IPS DF 4.7 (cell line): Measurements from ENCODE around the gene TSEN34.
"Not testable (repeated sequence)": the region's sequence is repeated elsewhere in the genome, so short reads cannot be mapped to it uniquely, and the experiment has no call there.

Experiments used
- DNase-seq: peaks from one replicate; pipeline ENCODE4 v3.0.0-alpha.2; 2013; ENCODE audit warnings: low spot score; ENCODE audit errors: extremely low read depth

TSEN34 gene

DNA sequence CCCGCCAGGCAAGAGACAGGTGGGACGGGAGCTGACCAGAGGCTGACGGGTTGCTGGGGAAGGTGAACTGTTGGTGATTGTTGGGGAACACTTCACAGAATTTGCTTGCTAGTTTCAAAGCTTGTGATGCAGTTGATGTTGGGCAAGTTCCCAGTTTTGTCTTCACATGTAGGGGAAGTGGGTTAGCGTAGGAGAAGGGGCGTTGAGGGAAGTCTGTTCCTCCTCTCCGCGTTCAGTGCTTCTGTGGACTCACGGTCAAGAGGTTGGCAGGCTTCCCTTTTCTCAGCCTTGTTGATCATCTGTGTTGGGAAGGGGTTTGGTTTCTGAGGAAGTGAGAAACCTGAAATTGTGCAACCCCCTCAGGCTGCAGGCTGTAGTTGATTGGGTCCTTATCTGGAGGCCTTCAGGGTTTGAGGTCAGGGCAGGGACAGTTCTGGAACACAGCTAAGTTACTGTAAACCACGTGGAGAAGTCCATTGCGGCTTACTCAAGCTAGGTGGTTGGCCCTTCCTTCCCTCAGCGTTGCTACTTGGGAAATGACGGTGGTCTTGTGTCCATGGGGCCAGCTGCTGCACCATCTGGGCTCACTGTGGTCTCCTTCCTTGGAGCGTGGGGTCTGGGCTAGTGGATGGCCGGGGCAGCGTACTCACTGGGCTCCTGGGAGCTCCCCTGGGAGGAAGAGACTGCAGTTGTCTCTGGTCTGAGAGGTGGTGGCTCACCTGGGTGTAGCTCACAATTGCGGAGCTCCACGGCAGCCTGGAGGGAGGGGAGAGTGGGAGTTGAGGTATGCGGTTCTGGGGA is 17.1 kb downstream of the TSEN34 start:
- DNase-seq = no peak

DNA sequence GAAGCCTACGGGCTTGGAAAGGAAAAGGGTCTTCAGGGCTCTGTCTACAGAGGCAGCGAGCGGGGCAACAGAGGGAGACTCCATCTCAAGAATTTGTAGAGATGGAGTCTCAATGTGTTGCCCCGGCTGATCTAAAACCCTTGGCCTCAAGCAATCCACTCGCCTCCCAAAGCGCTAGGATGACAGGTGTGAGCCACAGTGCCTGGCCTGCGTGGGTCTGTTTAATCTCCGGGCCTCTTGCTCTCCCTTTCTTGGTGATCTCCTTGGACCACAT is 17.6 kb downstream of the TSEN34 start:
- DNase-seq = no peak

DNA sequence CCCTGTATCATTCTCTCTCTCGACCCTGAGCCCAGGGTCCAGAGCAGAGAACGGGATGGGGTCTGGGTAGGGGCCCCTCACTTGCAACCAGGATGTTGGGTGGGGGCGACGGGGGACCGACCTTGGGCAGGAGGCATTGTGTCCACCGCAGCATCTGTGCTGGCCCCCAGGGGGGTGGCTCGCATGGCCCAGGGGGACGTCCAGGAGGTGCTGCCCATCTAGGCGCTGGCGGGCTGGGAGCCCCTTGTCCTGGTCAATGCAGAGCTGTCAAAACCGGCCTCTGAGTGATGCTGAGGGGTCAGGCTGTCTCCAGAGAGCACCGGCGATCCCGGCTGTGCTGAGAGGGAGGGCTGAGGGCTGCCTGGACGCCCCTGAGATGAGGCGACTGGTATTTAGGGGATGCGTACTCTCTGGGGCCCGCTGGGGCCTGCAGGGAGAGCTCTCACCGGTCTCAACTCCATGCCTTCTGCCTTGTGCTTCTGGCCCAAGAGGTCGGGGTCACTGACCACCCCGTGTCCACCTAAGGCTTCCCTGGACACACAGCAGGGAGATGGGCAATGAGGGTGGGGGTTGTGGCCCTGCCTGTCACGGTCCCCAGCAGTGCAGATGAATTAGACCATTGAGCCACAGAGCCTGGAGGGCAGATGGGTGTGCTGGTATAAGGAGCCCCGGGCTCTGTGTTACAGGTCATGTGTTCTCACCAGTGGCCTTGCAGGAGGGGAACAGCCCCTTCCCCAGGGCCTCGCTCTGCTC is 18.1 kb downstream of the TSEN34 start:
- no peak for DNase-seq

DNA sequence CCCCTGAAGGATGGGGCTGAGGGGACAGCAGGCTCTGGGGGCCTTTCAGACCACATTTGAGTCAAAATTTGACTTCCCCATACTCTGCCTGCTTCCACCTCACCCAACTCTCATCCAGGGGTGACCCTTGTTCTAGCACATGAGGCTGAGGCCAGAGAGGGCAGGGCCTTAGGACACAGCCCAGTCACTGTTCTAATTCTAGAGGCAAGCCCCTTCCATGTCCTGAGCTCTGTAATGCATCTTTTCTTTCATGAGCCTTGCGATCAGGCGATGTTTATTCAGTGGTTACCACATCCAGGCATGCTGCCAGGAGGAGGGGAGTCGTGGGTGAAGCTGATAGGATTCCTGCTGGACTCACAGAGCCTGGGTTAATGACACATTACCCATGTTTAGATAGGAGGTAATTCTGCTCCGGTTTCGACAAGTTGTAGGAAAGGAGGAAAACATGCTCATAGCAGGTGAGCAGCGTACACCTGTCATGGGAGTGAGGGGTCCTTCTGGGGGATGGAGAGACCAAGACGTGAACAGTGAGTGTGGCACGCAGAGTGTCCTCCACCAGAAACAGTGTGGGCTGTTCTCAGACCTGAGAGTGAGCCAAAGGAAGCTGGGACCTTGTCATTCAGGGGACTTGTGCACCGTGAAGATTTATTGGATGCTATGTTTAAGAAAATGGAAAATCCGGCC is 18.8 kb downstream of the TSEN34 start:
- DNase-seq = no peak

DNA sequence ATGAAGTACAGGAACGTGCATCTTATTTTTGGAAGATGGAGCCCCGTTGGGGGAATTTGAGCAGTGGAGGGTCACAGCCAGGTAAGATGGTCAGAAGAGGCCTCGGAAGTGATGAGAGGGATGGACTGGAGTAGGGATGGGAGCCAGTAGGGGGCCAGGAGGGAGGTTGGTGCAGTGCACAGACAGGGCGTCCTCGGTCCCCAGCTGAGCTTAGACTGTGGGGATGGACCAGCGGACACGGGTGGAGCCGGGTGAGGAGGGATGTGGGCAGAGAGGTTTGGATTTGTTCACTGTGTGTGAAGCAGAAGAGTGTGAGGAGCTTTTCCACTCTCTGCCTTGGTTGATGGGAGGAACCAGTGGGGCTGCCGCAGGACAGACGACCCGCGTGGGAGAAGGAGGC is 20.1 kb downstream of the TSEN34 start:
- no peak for DNase-seq

DNA sequence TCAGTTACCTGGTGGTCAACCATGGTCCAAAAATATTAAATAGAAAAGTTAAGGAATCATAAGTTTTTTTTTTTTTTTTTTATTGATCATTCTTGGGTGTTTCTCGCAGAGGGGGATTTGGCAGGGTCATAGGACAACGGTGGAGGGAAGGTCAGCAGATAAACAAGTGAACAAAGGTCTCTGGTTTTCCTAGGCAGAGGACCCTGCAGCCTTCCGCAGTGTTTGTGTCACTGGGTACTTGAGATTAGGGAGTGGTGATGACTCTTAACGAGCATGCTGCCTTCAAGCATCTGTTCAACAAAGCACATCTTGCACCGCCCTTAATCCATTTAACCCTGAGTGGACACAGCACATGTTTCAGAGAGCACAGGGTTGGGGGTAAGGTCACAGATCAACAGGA is 23.1 kb downstream of the TSEN34 start:
- DNase-seq = not testable (repeated sequence)

DNA sequence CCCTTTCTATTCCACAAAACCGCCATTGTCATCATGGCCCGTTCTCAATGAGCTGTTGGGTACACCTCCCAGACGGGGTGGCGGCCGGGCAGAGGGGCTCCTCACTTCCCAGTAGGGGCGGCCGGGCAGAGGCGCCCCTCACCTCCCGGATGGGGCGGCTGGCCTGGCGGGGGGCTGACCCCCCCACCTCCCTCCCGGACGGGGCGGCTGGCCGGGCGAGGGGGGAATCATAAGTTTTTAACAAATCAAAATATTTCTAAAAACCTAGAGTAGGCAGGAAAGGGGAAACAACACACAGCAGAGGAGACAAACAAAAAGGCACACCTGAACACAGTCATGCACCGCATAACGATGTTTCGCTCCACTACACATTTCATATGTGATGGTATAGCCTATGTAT is 23.6 kb downstream of the TSEN34 start:
- not testable (repeated sequence) for DNase-seq

DNA sequence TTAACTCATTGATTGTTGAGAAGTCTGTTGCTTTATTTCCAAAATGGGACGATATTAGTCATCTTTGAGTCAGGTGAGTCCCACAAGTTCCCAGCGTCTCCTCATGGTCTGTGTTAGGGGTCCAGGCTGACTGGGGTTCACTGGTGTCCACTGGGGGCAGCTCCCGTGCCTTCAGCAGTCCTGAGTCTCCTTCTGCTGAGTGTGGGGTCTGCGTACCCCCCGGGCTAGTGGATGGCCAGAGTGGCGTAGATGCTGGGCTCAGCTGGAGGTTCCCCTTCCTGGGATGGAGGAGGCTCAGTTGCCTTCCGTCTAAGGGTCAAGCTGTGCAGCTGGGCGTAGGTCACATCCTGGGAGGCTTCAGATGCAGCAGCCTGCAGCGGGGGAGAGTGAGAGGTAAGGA is 25.8 kb downstream of the TSEN34 start:
- DNase-seq = no peak

DNA sequence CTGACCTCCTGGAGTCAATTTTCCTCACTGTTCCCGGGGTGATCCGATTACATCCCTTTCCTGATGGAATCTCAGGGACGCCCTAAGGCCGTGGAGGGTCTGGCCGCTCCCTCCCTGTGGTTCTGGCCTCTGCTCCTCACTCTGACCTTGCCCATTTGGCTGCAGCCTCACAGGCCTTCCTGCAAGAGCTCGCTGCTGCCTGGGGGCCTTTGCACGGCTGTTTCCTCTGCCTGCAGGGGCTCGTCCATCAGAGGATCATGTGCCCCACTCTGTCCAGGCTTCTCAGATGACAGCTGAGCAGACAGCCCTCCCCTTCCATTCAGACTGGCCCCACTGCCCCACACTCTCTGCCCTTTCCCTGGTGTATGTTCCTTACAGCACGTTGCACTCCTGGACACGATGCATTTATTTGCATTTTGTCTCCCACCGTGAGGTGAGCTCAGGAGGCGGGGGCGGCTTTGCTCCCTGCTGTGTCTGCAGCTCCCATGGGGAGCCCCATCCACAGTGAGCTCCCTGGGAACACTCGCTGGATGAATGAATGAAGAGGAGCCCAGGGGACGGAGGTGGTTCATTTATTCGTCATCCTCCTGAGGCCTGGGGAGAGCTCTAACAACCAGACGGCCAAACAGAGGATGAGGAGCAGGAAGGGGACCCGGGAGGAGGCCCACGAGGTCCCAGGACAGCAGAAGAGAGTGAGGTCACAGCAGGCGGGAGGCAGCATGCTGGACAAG is 26.6 kb downstream of the TSEN34 start:
- DNase-seq = not testable (repeated sequence)

DNA sequence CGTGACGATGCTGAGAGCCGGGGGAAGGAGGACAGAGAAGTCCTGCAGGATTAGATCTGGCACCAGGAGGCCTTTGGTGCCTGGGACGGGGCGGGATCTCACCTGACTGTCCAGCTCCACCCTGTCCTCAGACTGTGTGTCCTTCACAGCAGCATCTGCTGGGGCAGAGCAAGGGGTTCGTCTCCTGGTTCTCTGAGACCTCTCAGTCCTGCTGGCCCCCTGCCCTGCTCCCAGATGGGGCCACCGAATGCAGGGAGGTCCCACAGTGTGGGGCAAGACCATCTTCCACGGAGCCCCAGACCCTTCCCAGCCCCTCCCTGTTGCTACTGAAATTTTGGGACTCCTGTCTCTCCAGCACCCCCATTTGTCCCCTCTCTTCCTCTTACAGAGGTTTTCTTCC is 27.2 kb downstream of the TSEN34 start:
- DNase-seq = no peak

DNA sequence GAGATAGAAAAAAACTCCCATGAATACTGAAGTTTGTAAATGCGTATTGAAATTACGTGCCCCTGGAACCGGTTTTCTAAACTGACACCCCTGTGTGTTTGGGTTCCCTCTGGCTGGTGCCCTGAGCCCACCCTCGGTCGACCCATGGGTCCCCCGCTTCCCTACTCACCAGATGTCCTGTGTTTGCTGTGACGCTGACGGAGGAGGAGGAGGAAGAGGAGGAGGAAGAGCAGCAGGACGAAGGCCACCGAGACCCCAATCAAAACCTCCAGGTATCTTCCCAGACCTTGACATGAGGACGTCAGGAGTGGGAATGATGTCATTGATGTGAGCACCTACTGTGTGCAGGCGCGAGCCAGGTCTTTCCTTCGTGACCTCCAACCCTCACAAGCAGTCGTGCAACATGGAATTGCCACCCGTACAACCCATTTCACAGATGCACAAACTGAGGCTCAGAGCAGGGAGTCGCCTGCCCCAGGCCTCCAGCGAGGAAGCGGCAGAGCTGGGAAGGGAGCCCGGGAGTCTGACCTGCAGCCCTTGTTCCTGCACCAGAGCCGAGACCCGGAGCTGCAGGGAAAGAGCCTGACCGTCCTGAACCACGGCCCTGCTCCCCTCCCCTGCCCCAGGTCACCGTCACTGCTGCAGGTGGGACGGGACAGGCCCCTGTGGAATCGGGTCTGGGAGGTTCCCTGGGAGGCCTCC is 28.0 kb downstream of the TSEN34 start:
- DNase-seq = no peak

DNA sequence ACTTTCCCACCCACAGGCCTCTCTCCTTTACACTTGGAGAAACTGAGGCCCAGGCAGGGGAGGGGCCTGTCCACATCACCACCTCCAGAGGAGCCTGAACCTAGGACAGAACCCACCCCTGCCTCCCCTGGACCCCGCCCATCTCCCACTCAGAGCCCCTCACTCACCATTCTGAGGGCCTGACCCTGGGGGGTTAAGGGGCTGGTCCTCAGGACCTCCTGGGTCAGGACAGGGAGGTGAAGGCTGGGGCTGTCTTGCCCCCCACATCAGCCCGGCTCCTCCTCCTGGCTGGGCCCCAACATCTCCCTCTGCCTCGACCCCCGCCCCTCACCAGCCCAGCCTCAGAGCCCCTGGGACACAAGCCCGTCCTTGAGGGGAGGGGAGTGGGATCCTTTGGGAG is 28.6 kb downstream of the TSEN34 start:
- DNase-seq = not testable (repeated sequence)

DNA sequence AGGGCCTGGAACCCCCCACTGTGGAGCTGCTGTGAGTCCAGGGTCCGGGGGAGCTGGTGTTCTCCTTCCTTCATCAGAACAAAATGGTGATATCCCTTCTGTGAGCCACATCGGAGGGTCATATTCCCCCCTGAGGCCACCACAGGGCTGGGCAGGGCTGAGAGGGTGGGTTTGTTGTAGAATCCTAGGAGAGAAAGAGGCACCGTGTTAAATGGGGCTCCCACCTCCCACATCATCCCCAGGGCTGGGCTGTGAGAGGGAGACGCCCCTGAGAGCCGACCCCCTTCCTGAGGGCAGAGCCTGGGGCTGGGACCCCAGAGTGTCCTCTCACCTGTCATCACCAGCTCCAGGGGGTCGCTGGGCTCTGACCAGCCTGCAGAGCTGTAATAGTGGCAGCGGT is 30.8 kb downstream of the TSEN34 start:
- not testable (repeated sequence) for DNase-seq

DNA sequence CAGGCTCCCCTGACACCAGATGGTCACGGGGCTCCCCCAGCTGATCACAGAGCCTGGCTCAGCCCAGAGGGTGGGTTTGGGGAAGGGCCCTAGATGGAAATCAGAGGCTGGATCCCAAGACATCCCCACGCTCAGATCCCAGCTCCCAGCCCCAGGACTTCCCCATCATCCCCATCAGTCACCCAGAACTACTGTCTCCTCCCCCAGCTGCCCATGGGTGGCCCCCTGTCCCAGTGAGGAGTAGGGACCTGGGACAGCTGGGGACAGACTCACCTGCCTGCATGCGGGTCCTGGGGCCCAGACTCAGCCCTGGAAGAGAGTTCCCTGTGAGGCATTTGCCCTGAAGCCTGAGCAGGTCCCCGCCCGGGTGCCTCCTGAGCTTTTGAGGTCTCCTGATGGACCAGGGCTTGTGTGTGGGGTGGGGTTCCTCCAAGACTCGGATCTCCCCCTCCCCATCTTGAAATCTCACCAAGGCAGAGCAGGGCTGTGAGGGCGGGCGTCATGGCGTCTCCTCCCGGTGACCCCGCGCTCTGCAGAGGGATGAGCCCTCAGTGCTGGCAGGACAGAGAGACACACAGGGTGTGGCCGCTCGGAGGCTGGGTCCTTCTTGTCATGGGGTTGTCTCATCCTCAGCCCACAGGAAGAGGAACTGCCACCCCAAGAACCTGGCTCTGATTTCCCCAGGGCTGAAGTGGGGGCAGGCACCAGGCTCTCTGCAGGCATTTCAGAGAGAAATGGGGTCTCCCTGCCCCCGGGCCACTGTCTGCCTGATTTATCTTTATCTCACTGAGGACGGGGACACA is 31.6 kb downstream of the TSEN34 start, which contains the start of gene LILRB3:
TSS of gene LILRB3 (minus strand) at position 534 of the 803 bp plus-strand sequence. CDS start at position 503, 31 bp downstream.
- not testable (repeated sequence) for DNase-seq

DNA sequence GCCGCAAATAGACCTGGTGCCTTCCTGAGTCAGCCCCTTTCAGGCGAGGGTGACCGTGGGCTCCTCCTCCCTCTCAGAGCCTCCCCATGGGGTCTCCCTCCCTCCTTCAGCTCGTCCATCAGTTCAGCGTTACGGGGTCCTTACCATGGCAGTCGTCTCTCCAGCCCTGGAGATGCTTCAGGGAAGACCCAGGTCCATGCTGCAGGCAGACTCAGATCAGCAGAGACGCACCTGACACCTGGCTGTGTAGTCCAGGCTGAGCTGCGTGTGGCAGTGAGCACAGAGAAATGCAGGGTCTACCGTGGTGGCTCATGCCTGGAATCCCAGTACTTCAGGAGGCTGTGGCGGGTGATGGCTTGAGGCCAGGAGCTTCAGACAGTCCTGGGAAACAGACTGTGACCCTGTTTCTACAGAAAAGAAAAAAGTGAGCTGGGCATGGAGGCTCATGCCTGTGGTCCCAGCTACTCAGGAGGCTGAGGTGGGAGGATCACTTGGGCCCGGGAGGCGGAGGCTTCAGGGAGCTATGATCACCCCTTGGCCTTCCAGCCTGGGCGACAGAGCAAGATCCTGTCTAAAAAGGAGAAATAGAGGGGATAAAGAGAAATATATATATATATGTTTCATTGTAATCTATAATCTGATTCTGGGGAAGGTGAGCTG is 32.3 kb downstream of the TSEN34 start:
- DNase-seq = not testable (repeated sequence)

DNA sequence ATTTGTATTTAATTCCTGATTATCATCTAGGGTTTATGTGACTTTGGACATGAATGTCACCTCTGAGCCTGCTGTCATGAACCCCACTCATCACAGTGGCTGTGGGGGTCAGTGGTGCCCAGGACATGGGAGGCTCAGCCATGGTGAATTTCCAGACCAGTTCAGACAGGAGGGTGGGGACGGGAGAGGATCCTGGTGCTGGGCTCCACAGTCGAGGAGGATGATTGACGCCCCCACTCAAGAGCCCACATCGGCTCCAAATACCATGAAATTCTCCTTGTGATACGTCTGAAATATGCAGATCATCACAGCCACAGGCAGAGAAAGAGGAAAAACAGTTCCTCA is 32.8 kb downstream of the TSEN34 start:
- DNase-seq = not testable (repeated sequence)

DNA sequence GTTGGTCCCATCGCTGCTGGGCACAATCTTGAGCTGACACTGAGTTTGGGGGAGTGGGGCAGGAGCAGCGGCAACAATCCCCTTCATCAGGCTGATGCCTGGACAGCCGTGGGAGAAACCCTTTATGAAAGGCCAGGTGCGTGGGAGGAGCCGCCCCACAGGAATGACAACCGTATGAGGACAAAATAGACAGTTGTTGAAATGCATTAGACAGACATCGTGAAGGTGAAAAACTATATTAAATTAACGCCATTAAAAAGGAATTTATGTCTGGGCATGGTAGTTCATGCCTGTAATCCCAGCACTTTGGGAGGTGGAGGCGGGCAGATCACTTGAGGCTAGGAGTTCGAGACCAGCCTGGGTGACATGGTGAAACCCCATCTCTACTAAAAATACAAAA is 33.5 kb downstream of the TSEN34 start:
- not testable (repeated sequence) for DNase-seq

DNA sequence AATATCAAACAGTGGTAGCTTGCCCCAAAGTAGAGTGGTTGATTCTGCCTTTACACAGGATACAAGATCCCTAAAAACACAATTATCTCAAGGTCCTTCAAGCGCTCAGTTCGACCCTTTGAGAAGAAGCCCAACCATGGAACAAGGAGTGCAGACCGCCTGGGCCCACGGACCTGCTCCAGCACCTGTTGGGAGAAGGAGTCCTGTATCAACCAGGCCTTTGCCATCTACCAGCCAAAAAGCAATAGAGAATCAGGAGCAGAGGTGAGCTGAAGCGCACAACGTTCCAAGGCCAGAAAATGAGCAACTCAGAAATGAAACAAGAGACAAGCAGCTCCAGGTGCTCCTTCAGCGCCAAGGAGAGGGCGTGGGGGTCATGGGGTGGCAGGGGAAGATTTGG is 38.0 kb downstream of the TSEN34 start:
- no peak for DNase-seq

DNA sequence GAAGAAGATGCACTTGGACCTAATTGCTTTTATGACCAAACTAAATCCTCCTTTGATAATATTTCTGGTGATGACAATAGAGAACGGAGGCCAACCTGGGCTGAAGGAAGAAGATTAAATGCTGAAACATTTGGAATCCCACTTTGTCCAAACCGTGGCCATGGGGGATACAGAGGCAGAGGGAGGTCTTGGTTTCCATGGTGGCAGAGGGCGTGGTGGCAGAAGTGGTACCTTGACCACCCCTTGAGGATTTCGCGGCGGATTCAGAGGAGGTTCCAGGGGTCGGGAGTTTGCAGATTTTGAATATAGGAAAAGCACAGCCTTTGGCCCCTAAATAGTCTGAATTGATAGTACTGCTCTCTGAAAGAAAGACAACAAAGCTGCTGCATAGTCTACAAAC is 38.9 kb downstream of the TSEN34 start:
- DNase-seq = no peak
